Ishikawa (cell line): ENCODE results near the gene OR1L8.

Source experiments
- CEBPB ChIP-seq: IDR thresholded peaks from 2 replicates; pipeline ENCODE4 v1.6.1; 2012
- CREB1 ChIP-seq: IDR thresholded peaks from 2 replicates; pipeline ENCODE4 v1.6.1; 2012; ENCODE audit warnings: low read depth
- EGR1 ChIP-seq: IDR thresholded peaks from 2 replicates; pipeline ENCODE4 v1.6.1; 2012
- EP300 ChIP-seq: IDR thresholded peaks from 2 replicates; pipeline ENCODE4 v1.6.1; 2012; ENCODE audit warnings: borderline replicate concordance
- FOXM1 ChIP-seq: IDR thresholded peaks from 2 replicates; pipeline ENCODE4 v1.6.1; 2012; ENCODE audit warnings: low read depth, borderline replicate concordance
- MAX ChIP-seq: IDR thresholded peaks from 2 replicates; pipeline ENCODE4 v1.6.1; 2012
- NFIC ChIP-seq: IDR thresholded peaks from 2 replicates; pipeline ENCODE4 v1.6.1; 2012
- RAD21 ChIP-seq: IDR thresholded peaks from 2 replicates; pipeline ENCODE4 v1.6.1; 2012; ENCODE audit warnings: low read depth
- REST ChIP-seq: IDR thresholded peaks from 2 replicates; pipeline ENCODE4 v1.6.1; 2012; ENCODE audit warnings: low read depth, mild to moderate bottlenecking
- TAF1 ChIP-seq: IDR thresholded peaks from 2 replicates; pipeline ENCODE4 v1.6.1; 2012; ENCODE audit warnings: low read depth, mild to moderate bottlenecking
- TCF12 ChIP-seq: IDR thresholded peaks from 2 replicates; pipeline ENCODE4 v1.6.1; 2012; ENCODE audit warnings: low read depth
- TEAD4 ChIP-seq: IDR thresholded peaks from 2 replicates; pipeline ENCODE4 v1.6.1; 2012
- USF1 ChIP-seq: IDR thresholded peaks from 2 replicates; pipeline ENCODE4 v1.6.1; 2012
- YY1 ChIP-seq: IDR thresholded peaks from 2 replicates; pipeline ENCODE4 v1.6.1; 2012; ENCODE audit warnings: low read depth
- ZBTB7A ChIP-seq: IDR thresholded peaks from 2 replicates; pipeline ENCODE4 v1.6.1; 2012; ENCODE audit warnings: low read depth

Gene OR1L8

GRCh38 chr9:122552812-122553211 is 30.4 kb downstream of the OR1L8 start, which contains the start of gene OR1N2:
OR1N2 (plus strand) TSS chr9:122553112; CDS start chr9:122553212, 100 bp downstream.
- TF ChIP-seq FOXM1 (no peak), NFIC (no peak), YY1 (no peak), ZBTB7A (no peak), RAD21 (no peak), CREB1 (no peak), REST (no peak), CEBPB (no peak), TAF1 (no peak)

- TF ChIP-seq TAF1, result no peak
- TF ChIP-seq USF1, result no peak
- TF ChIP-seq FOXM1, result no peak
- no peak for TF ChIP-seq EGR1
- TF ChIP-seq EP300, result no peak
- TF ChIP-seq TCF12, result no peak
- no peak for TF ChIP-seq REST
- no peak for TF ChIP-seq YY1
- TF ChIP-seq CEBPB, result no peak
- TF ChIP-seq MAX, result no peak
- no peak for TF ChIP-seq RAD21
- TF ChIP-seq ZBTB7A, result no peak
- TF ChIP-seq CREB1, result no peak
Observed at GRCh38 chr9:122551371-122551770, 31.8 kb downstream of the OR1L8 start.

GRCh38 chr9:122546196-122546595 is 37.0 kb downstream of the OR1L8 start:
- no peak for TF ChIP-seq NFIC
- no peak for TF ChIP-seq FOXM1
- no peak for TF ChIP-seq TCF12
- no peak for TF ChIP-seq ZBTB7A
- TF ChIP-seq EGR1, result no peak
- TF ChIP-seq CREB1, result no peak
- no peak for TF ChIP-seq TAF1
- no peak for TF ChIP-seq CEBPB
- no peak for TF ChIP-seq TEAD4
- no peak for TF ChIP-seq EP300
- no peak for TF ChIP-seq REST
- TF ChIP-seq MAX, result no peak
- no peak for TF ChIP-seq USF1
- no peak for TF ChIP-seq YY1
- no peak for TF ChIP-seq RAD21

GRCh38 chr9:122538757-122539156 is 44.4 kb downstream of the OR1L8 start:
- TF ChIP-seq MAX, result no peak

- TF ChIP-seq YY1, result no peak
- TF ChIP-seq CEBPB, result no peak
- TF ChIP-seq TEAD4, result no peak
Observed at GRCh38 chr9:122536134-122536533, 47.0 kb downstream of the OR1L8 start.
